Kidney (tissue), 22 donors: ENCODE measurements around the gene ATP23. TPM values are rescaled to one million over a fixed set of nuclear protein-coding genes. Genes with fewer than 3 reads are reported as not detected.

Source experiments
- DNase-seq, 5 donors: peaks; one replicate each; pipeline ENCODE4 v3.0.0-alpha.2; 2013 to 2020
- FAIRE-seq: peaks from 2 replicates; lab custom pipeline; 2012; peaks lifted over from hg19 to GRCh38; lab: Jason Lieb, UNC
- H3K27ac ChIP-seq, 2 donors: one replicate each; pipeline ENCODE4 v1.7.0; 2013; ENCODE audit warnings: low read depth in 2 of 2, low read length in 2 of 2, inconsistent platforms in 1 of 2
- H3K27me3 ChIP-seq: one replicate; pipeline ENCODE4 v1.7.1; 2013; ENCODE audit warnings: low read length, inconsistent platforms; ENCODE audit not compliant: control insufficient read depth, insufficient read depth
- H3K36me3 ChIP-seq, 3 donors: one replicate each; pipeline versions ENCODE4 v1.7.0 to v1.7.1; 2013; ENCODE audit warnings: low read length in 3 of 3, control low read depth in 1 of 3, inconsistent platforms in 1 of 3; ENCODE audit not compliant: insufficient read depth in 3 of 3, control insufficient read depth in 2 of 3
- H3K4me1 ChIP-seq, 3 donors: one replicate each; pipeline versions ENCODE4 v1.7.0 to v1.7.1; 2013; ENCODE audit warnings: low read length in 3 of 3, inconsistent platforms in 1 of 3, low read depth in 1 of 3; ENCODE audit not compliant: control insufficient read depth in 2 of 3, insufficient read depth in 2 of 3
- H3K4me3 ChIP-seq, 3 donors: one replicate each; pipeline versions ENCODE4 v1.7.0 to v1.8.1; 2013; ENCODE audit warnings: low read length in 3 of 3, control low read depth in 1 of 3, inconsistent platforms in 1 of 3
- H3K9ac ChIP-seq, 3 donors: one replicate each; pipeline versions ENCODE4 v1.7.0 to v1.7.1; 2013; ENCODE audit warnings: low read length in 3 of 3, control low read depth in 1 of 3, inconsistent platforms in 1 of 3
- H3K9me3 ChIP-seq, 3 donors: one replicate each; pipeline versions ENCODE4 v1.7.0 to v1.7.1; 2013; ENCODE audit warnings: low read length in 3 of 3, control low read depth in 1 of 3, inconsistent platforms in 1 of 3; ENCODE audit not compliant: control insufficient read depth in 2 of 3, insufficient read depth in 1 of 3
- intact Hi-C: fragments of 100-400 bp; cut with DNase I; formaldehyde crosslinking; loops from one replicate; pipeline ENCODE4 v1.11.1; 2022
- long read RNA-seq, 10 donors: library from polyadenylated mRNA in 1 of 10; unstranded in 1 of 10; transcript quantifications; one replicate each; pipeline ENCODE4 v2.0.0 and lab custom pipeline, GENCODE V29; 2021 to 2026
- polyA plus RNA-seq: library from polyadenylated mRNA; stranded (reverse); fragments of 350-450 nt; fragmentation: Illumina TruSeq; extraction: RNeasy Lipid Tissue Mini Kit (QIAGEN cat#74804); gene quantifications from one replicate; pipeline ENCODE4 v1.2.3, GENCODE V29; 2014; ENCODE audit warnings: low read depth, low replicate concordance; ENCODE audit not compliant: insufficient read depth
- total RNA-seq: library from RNA; stranded (reverse); fragmentation: NEBNext Ultra II Directional; extraction: Animal tissue kit (Norgen Biotek cat#: 25700); gene quantifications from one replicate; pipeline ENCODE4 v1.2.1, GENCODE V29; 2021
- TF ChIP-seq, protein P1 (sequence below): IDR thresholded peaks from 3 replicates; pipeline ENCODE4 v1.5.1; 2012; ENCODE audit warnings: mild to moderate bottlenecking, moderate library complexity, borderline replicate concordance; ENCODE audit not compliant: insufficient read depth; ENCODE audit errors: extremely low read depth
- donor health status: control.
- donor health status: control.
- donor health status: control.
- donor health status: control.
- donor health status: control.
- donor health status: DM: yes; HTN: yes; CAD: no.
- donor health status: Normal renal cell carcinoma (clear cell type).

The ATP23 gene
- total RNA-seq (3.7 TPM), polyA plus RNA-seq (13.1 TPM)
- long read RNA-seq, donor 1, partial matches to known transcripts = 6 of 45 reads
- long read RNA-seq, donor 1, other reads (novel, unspliced or antisense) = 38 of 45 reads
- long read RNA-seq, donor 2, partial matches to known transcripts = 0 of 3 reads
- long read RNA-seq, donor 2, other reads (novel, unspliced or antisense) = 0 of 3 reads
- long read RNA-seq, donor 3, partial matches to known transcripts = 0 of 62 reads
- long read RNA-seq, donor 3, other reads (novel, unspliced or antisense) = 60 of 62 reads
- long read RNA-seq, donor 4, partial matches to known transcripts = 0 of 3 reads
- long read RNA-seq, donor 4, other reads (novel, unspliced or antisense) = 0 of 3 reads
- long read RNA-seq, donor 5 = 0 reads
- long read RNA-seq, donor 6, partial matches to known transcripts = 0 of 3 reads
- long read RNA-seq, donor 6, other reads (novel, unspliced or antisense) = 0 of 3 reads
- long read RNA-seq, donor 7, partial matches to known transcripts = 0 of 2 reads
- long read RNA-seq, donor 7, other reads (novel, unspliced or antisense) = 1 of 2 reads
- long read RNA-seq, donor 8, partial matches to known transcripts = 0 of 4 reads
- long read RNA-seq, donor 8, other reads (novel, unspliced or antisense) = 0 of 4 reads
- long read RNA-seq, donor 9, partial matches to known transcripts = 0 of 5 reads
- long read RNA-seq, donor 9, other reads (novel, unspliced or antisense) = 0 of 5 reads
- long read RNA-seq, donor 10, partial matches to known transcripts = 0 of 2 reads
- long read RNA-seq, donor 10, other reads (novel, unspliced or antisense) = 0 of 2 reads

DNA sequence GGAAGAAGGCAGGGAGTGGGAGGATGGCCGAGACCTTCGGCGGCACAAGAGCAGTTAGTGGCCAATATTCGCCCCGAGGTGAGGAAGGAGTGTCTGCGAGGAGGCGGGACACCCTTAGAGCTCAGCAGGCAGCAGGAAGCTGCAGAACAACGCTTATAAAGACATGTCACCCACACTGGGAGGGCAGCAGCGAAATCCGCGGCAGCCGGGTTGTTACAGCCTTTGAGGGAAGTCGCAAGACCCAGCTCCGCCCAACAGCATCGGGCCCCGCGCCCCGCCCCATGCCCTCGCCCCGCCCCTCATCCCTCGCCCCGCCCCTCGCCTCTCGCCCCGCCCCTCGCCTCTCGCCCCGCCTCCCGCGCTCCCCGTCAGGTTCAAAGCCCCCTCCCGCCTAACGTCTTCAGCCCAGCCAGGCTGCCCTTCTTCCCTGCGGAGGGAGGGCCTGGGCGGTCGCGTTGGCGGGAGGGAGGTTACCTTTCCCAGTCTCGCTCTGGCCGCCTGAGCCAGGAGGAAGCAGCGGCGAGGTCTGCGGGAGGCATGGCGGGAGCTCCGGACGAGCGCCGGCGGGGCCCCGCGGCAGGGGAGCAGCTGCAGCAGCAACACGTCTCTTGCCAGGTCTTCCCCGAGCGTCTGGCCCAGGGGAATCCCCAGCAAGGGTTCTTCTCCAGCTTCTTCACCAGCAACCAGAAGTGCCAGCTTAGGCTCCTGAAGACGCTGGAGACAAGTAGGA lies at the start of gene ATP23:
ATP23 (plus strand) TSS at position 403 of the 730 bp plus-strand sequence; CDS start at position 538, 135 bp downstream.
- intact Hi-C loops = no loop called here
- TF ChIP-seq, protein P1, sequence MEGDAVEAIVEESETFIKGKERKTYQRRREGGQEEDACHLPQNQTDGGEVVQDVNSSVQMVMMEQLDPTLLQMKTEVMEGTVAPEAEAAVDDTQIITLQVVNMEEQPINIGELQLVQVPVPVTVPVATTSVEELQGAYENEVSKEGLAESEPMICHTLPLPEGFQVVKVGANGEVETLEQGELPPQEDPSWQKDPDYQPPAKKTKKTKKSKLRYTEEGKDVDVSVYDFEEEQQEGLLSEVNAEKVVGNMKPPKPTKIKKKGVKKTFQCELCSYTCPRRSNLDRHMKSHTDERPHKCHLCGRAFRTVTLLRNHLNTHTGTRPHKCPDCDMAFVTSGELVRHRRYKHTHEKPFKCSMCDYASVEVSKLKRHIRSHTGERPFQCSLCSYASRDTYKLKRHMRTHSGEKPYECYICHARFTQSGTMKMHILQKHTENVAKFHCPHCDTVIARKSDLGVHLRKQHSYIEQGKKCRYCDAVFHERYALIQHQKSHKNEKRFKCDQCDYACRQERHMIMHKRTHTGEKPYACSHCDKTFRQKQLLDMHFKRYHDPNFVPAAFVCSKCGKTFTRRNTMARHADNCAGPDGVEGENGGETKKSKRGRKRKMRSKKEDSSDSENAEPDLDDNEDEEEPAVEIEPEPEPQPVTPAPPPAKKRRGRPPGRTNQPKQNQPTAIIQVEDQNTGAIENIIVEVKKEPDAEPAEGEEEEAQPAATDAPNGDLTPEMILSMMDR = peak; percentile 2
- DNase-seq (peak; percentile 93 to 98 (median 96)), FAIRE-seq (no peak)
- Histone ChIP-seq H3K9ac (peak within 1 kb of the TSS; percentile 73 to 95 (median 77)), H3K9me3 (no peaks in the 10 kb centered on the region), H3K27ac (peak within 1 kb of the TSS; percentile 79 to 89), H3K4me1 (peaks cover 0 to 5% (median 0%) of the 10 kb centered on the region in 3 donors), H3K36me3 (no peaks in the 10 kb centered on the region), H3K27me3 (no peaks in the 10 kb centered on the region), H3K4me3 (peak within 1 kb of the TSS; percentile 84 to 90 (median 85))

GRCh38 chr12:57892232-57892972 lies 49.0 kb upstream of the ATP23 start:
- Histone ChIP-seq H3K27me3 (no peaks in the 10 kb centered on the region), H3K4me3 (no peak overlapping the region), H3K9me3 (no peaks in the 10 kb centered on the region), H3K9ac (no peak overlapping the region), H3K4me1 (peaks cover 5 to 51% (median 41%) of the 10 kb centered on the region in 3 donors), H3K36me3 (no peaks in the 10 kb centered on the region), H3K27ac (peak overlapping the region; percentile 47 to 86)
- FAIRE-seq (no peak), DNase-seq (no peak)
- TF ChIP-seq, protein P1 = no peak
- intact Hi-C loops = no loop called here
